Smooth muscle cell (in vitro differentiated cells): Measurements from ENCODE around the gene FLG. TPM values are rescaled to one million over a fixed set of nuclear protein-coding genes. Genes with fewer than 3 reads are reported as not detected.

Source experiments
- DNase-seq: peaks from one replicate; lab custom pipeline; 2025; ENCODE audit not compliant: unreplicated experiment; lab: John Stamatoyannopoulos, UW
- H2AFZ ChIP-seq: fragments of 200-600 bp; sonication (generic); 2 replicates; pipeline ENCODE4 v1.6.0; 2016; ENCODE audit warnings: antibody characterized with exemption, low read depth, mild to moderate bottlenecking
- H3F3A ChIP-seq: fragments of 200-600 bp; sonication (generic); 2 replicates; pipeline ENCODE4 v1.6.0; 2017; ENCODE audit warnings: antibody characterized with exemption, low read depth
- H3K27ac ChIP-seq: fragments of 200-600 bp; sonication (generic); 2 replicates; pipeline ENCODE4 v1.5.1; 2016; ENCODE audit warnings: low read depth, mild to moderate bottlenecking
- H3K27me3 ChIP-seq: fragments of 200-600 bp; sonication (generic); 2 replicates; pipeline ENCODE4 v1.6.1; 2016; ENCODE audit warnings: low read depth, mild to moderate bottlenecking
- H3K36me3 ChIP-seq: fragments of 200-600 bp; sonication (generic); 2 replicates; pipeline ENCODE4 v1.5.1; 2016; ENCODE audit warnings: low read depth
- H3K4me1 ChIP-seq: fragments of 200-600 bp; sonication (generic); 2 replicates; pipeline ENCODE4 v1.5.1; 2016; ENCODE audit warnings: low read depth
- H3K4me2 ChIP-seq: fragments of 200-600 bp; sonication (generic); 2 replicates; pipeline ENCODE4 v1.6.0; 2016; ENCODE audit warnings: mild to moderate bottlenecking
- H3K4me3 ChIP-seq: fragments of 200-600 bp; sonication (generic); 2 replicates; pipeline ENCODE4 v1.5.1; 2016; ENCODE audit warnings: mild to moderate bottlenecking
- H3K79me2 ChIP-seq: fragments of 200-600 bp; sonication (generic); 2 replicates; pipeline ENCODE4 v1.6.0; 2016; ENCODE audit warnings: low read depth, mild to moderate bottlenecking
- H3K9ac ChIP-seq: fragments of 200-600 bp; sonication (generic); 2 replicates; pipeline ENCODE4 v1.6.0; 2016; ENCODE audit warnings: low read depth
- H3K9me3 ChIP-seq: fragments of 200-600 bp; sonication (generic); replicated peaks from 2 replicates; pipeline ENCODE4 v1.5.1; 2016; ENCODE audit warnings: low read depth
- H4K20me1 ChIP-seq: fragments of 200-600 bp; sonication (generic); 2 replicates; pipeline ENCODE4 v1.6.0; 2016; ENCODE audit warnings: low read depth
- CTCF ChIP-seq: fragments of 200-600 bp; sonication (generic); IDR thresholded peaks from 2 replicates; pipeline ENCODE4 v1.5.1; 2017; ENCODE audit warnings: borderline replicate concordance, mild to moderate bottlenecking, antibody characterized with exemption; ENCODE audit not compliant: insufficient read depth, poor library complexity, severe bottlenecking
- WGBS: methylation state at CpG from one replicate; pipeline ENCODE4 v1.1.7; 2016; ENCODE audit warnings: low lambda C conversion rate; 5-methylcytosine and 5-hydroxymethylcytosine counted together
- polyA plus RNA-seq: library from polyadenylated mRNA; unstranded; fragments of >200 nt; fragmentation: Nextera tagmentation; extraction: Ambion mirVana; gene quantifications from 2 replicates; pipeline ENCODE4 v1.2.1, GENCODE V29; 2016
- total RNA-seq: library from RNA; depleted of rRNA; stranded (reverse); fragments of >200 nt; gene quantifications from 2 replicates; pipeline ENCODE4 v1.2.3, GENCODE V29; 2014

Gene FLG
- total and polyA plus RNA-seq, 2 experiments from 2014 or later, result not detected

DNA sequence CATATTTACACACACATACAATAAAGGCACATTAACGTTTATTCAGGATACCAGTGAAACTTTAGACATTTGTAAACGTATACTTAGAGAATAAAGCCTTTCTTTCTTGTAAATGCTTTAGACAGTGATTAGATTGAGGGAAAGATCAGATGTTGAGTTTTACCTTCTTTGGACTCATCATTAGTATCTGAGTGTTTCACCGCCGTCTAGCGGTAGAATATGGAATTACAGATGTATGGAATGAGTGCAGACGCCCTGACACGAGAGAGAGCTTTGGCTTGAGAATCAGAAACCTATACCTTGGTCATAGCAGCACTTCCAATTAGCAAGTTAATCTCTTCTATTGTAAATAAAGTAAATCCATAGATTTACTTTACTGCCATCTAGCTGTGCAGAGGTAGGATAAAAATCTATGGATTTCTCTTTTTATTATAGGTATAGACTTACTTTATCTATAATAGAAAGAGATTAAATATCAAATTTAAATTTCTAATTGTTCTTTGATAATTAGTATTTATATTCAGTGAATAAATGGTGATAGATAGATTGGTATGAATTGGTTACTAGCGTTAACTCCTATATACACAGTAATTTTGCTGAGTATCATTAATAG, 22.2 kb upstream of the FLG start:
- Histone ChIP-seq H3K27ac (no peak overlapping the region), H3K4me3 (no peak overlapping the region), H3K27me3 (no peaks in the 10 kb centered on the region), H3K4me1 (no peaks in the 10 kb centered on the region), H3K36me3 (no peaks in the 10 kb centered on the region), H3K9ac (no peak overlapping the region), H4K20me1 (no peaks in the 10 kb centered on the region), H3F3A (no peaks in the 10 kb centered on the region), H3K4me2 (no peak overlapping the region), H3K79me2 (no peaks in the 10 kb centered on the region), H2AFZ (no peak overlapping the region), H3K9me3 (peaks cover 4% of the 10 kb centered on the region)
- 23% methylated on average over 8 of the region's 8 CpGs for WGBS
- peak; percentile 10 for TF ChIP-seq CTCF
- DNase-seq, result no peak

GRCh38 chr1:152344438-152344837, 19.4 kb upstream of the FLG start:
- Histone ChIP-seq H3K27me3 (no peaks in the 10 kb centered on the region), H3F3A (no peaks in the 10 kb centered on the region), H3K4me2 (no peak overlapping the region), H3K4me1 (no peaks in the 10 kb centered on the region), H3K9me3 (peaks cover 4% of the 10 kb centered on the region), H4K20me1 (no peaks in the 10 kb centered on the region), H3K79me2 (no peaks in the 10 kb centered on the region), H3K36me3 (no peaks in the 10 kb centered on the region), H2AFZ (no peak overlapping the region), H3K9ac (no peak overlapping the region), H3K4me3 (no peak overlapping the region), H3K27ac (no peak overlapping the region)
- no peak for TF ChIP-seq CTCF
- no peak for DNase-seq

- Histone ChIP-seq H3F3A (no peaks in the 10 kb centered on the region), H3K36me3 (no peaks in the 10 kb centered on the region), H3K9ac (no peak overlapping the region), H3K9me3 (peaks cover 4% of the 10 kb centered on the region), H2AFZ (no peak overlapping the region), H3K79me2 (no peaks in the 10 kb centered on the region), H3K4me2 (no peak overlapping the region), H3K27ac (no peak overlapping the region), H3K27me3 (no peaks in the 10 kb centered on the region), H4K20me1 (no peaks in the 10 kb centered on the region), H3K4me3 (no peak overlapping the region), H3K4me1 (no peaks in the 10 kb centered on the region)
- no peak for DNase-seq
- TF ChIP-seq CTCF, result no peak
- WGBS, result 77% methylated on average over 3 of the region's 3 CpGs
These were observed 18.0 kb upstream of the FLG start for GRCh38 chr1:152343006-152343405.

- no peaks in the 10 kb centered on the region for H3K79me2 ChIP-seq
- H3K4me3 ChIP-seq, result no peak overlapping the region
- no peaks in the 10 kb centered on the region for H3F3A ChIP-seq
- TF ChIP-seq CTCF, result no peak
- no peak overlapping the region for H2AFZ ChIP-seq
- no peaks in the 10 kb centered on the region for H3K9me3 ChIP-seq
- no peaks in the 10 kb centered on the region for H3K36me3 ChIP-seq
- no peaks in the 10 kb centered on the region for H4K20me1 ChIP-seq
- no peaks in the 10 kb centered on the region for H3K4me1 ChIP-seq
- no peak overlapping the region for H3K4me2 ChIP-seq
- 59% methylated on average over 7 of the region's 7 CpGs for WGBS
- H3K9ac ChIP-seq, result no peak overlapping the region
- no peak for DNase-seq
- H3K27ac ChIP-seq, result no peak overlapping the region
- no peaks in the 10 kb centered on the region for H3K27me3 ChIP-seq
These were observed 10.4 kb upstream of the FLG start for GRCh38 chr1:152335399-152335798.
